NCI-H69 (cell line): ENCODE measurements around the gene SLC18A3.
A peak's percentile ranks its signal among the peaks of the same experiment; 100 is the strongest.

Experiments
- DNase-seq: peaks from one replicate; lab custom pipeline; 2025; lab: John Stamatoyannopoulos, UW

The SLC18A3 gene

GRCh38 chr10:49596493-49596809, 13.7 kb upstream of the SLC18A3 start:
- no peak for DNase-seq

GRCh38 chr10:49596836-49597235, 13.3 kb upstream of the SLC18A3 start:
- no peak for DNase-seq

- DNase-seq = no peak
Observed at GRCh38 chr10:49597426-49598163, 12.5 kb upstream of the SLC18A3 start.

GRCh38 chr10:49598164-49598856, 11.8 kb upstream of the SLC18A3 start:
- DNase-seq = peak; percentile 11

GRCh38 chr10:49598986-49599385, 11.1 kb upstream of the SLC18A3 start:
- DNase-seq = no peak

- no peak for DNase-seq
Observed at GRCh38 chr10:49599546-49599945, 10.6 kb upstream of the SLC18A3 start.

- no peak for DNase-seq
Observed at GRCh38 chr10:49600046-49600445, 10.1 kb upstream of the SLC18A3 start.

- no peak for DNase-seq
Observed at GRCh38 chr10:49600781-49601400, 9.2 kb upstream of the SLC18A3 start.

- no peak for DNase-seq
Observed at GRCh38 chr10:49601857-49602256, 8.3 kb upstream of the SLC18A3 start.

GRCh38 chr10:49602380-49603023, 7.6 kb upstream of the SLC18A3 start:
- DNase-seq = no peak

- peak; percentile 30 for DNase-seq
Observed at GRCh38 chr10:49605216-49605938, 4.7 kb upstream of the SLC18A3 start.

GRCh38 chr10:49605939-49606509, 4.1 kb upstream of the SLC18A3 start:
- DNase-seq = peak; percentile 30

- DNase-seq = peak; percentile 24
Observed at GRCh38 chr10:49606981-49607535, 3.1 kb upstream of the SLC18A3 start.

GRCh38 chr10:49608166-49609005, 1.7 kb upstream of the SLC18A3 start:
- DNase-seq = no peak

GRCh38 chr10:49609006-49609282, 1.2 kb upstream of the SLC18A3 start:
- DNase-seq = peak; percentile 54

- peak; percentile 75 for DNase-seq
Observed at GRCh38 chr10:49609283-49610113, 612 bp upstream of the SLC18A3 start.

GRCh38 chr10:49610458-49611165, 502 bp downstream of the SLC18A3 start:
- DNase-seq = peak; percentile 41

- DNase-seq = no peak
Observed at GRCh38 chr10:49611166-49611815, 1.2 kb downstream of the SLC18A3 start.
